Stimulated activated naive CD8-positive, alpha-beta T cell treated with anti-CD3 and anti-CD28 coated beads, Interleukin-15, amount 100 ng/mL, for 72 hours (primary cell): ENCODE data around the gene TRMT2A.
A peak's percentile ranks its signal among the peaks of the same experiment; 100 is the strongest.

Experiments
- ATAC-seq: fragments of 150-1000 bp; cut with Tn5 transposase; 2 replicates; pipeline ENCODE4 v1.10.0; 2021; ENCODE audit warnings: mild to moderate bottlenecking, moderate library complexity
- DNase-seq, 2 donors: peaks; one replicate each; pipeline ENCODE4 v3.0.0; 2021 to 2022
- H3K27ac Mint-ChIP-seq, 2 donors: one replicate each; pipeline ENCODE4 v1.8.0; 2022; ENCODE audit warnings: mild to moderate bottlenecking in 2 of 2, mixed read lengths in 2 of 2, moderate library complexity in 2 of 2
- H3K27me3 Mint-ChIP-seq: one replicate; pipeline ENCODE4 v1.8.0; 2022; ENCODE audit warnings: mixed read lengths
- H3K4me1 Mint-ChIP-seq: one replicate; pipeline ENCODE4 v1.8.0; 2022; ENCODE audit warnings: mild to moderate bottlenecking, mixed read lengths
- H3K4me3 Mint-ChIP-seq, 2 donors: one replicate each; pipeline ENCODE4 v1.8.0; 2022; ENCODE audit warnings: mild to moderate bottlenecking in 2 of 2, mixed read lengths in 2 of 2, moderate library complexity in 1 of 2
- H3K9me3 Mint-ChIP-seq, 2 donors: one replicate each; pipeline ENCODE4 v1.8.0; 2022; ENCODE audit warnings: mixed read lengths in 2 of 2

Gene TRMT2A

DNA sequence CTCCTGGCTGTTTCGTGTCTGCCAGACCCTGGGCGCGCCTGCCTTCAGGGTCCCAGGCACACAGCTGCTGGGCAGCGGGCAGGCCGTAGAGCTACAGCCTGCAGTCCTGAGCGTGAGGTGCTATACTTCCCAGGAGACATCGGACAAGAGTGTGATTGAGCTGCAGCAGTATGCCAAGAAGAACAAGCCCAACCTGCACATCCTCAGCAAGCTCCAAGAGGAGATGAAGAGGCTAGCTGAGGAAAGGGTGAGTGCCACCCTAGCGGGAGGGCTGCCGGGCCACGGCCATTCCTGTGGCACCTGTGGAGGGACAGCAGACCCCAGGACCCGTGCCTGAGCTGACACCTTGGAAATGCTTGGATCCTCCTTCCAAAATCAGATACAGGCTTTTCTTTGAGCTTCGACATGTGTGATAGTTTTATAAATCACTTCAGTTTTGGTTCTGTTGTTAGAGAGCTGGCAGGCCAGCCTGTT is 8.2 kb downstream of the TRMT2A start:
- Mint-ChIP-seq H3K4me3 (no peak overlapping the region), H3K4me1 (peaks cover 75% of the 10 kb centered on the region), H3K27ac (peak overlapping the region in 1 of 2 donors; percentile 96), H3K27me3 (no peaks in the 10 kb centered on the region), H3K9me3 (no peaks in the 10 kb centered on the region)
- ATAC-seq (no peak), DNase-seq (no peak)

DNA sequence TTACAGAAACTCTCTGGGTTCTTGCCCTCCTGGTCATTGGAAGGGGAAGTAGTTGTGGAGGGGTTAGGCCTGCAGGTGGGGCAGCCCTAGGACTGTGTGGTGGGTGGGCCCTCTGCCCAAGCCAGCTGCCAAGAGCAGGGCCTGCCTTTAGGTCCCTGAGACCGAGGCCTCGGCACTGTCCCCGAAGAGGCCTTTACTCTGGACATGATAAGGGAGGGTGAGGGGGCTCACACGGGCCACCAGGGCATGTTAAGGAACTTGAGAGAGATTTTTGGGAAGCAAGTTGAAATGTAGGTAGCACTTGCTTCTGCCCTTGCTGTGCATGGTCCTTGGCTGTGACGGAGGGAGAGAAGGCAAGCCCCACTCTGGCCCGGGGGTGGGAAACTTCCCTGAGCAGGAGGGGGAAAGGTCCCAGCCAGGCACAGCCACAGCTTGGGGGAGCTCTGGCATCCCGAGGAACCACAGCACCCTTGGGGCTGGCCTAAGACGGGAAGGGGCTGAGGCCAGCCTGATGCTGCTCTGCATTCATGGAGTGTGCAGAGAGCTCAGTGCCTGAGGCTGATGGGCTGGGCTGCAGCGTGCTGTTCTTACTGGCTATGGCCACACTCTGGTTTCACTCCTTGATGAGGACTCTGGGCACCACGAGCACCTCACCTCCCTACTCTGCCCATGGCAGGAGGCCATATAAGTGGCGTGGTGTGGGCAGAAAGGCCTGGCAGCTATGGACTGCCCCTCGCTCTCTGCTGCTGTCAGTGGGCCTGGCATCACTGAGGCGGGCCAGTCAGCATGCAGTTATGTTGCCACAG is 8.9 kb downstream of the TRMT2A start:
- H3K4me1 Mint-ChIP-seq, result peaks cover 75% of the 10 kb centered on the region
- ATAC-seq (no peak), DNase-seq (no peak)
- H3K9me3 Mint-ChIP-seq, result no peaks in the 10 kb centered on the region
- H3K27ac Mint-ChIP-seq, result peak overlapping the region in 1 of 2 donors; percentile 40
- H3K4me3 Mint-ChIP-seq, result no peak overlapping the region
- H3K27me3 Mint-ChIP-seq, result no peaks in the 10 kb centered on the region

DNA sequence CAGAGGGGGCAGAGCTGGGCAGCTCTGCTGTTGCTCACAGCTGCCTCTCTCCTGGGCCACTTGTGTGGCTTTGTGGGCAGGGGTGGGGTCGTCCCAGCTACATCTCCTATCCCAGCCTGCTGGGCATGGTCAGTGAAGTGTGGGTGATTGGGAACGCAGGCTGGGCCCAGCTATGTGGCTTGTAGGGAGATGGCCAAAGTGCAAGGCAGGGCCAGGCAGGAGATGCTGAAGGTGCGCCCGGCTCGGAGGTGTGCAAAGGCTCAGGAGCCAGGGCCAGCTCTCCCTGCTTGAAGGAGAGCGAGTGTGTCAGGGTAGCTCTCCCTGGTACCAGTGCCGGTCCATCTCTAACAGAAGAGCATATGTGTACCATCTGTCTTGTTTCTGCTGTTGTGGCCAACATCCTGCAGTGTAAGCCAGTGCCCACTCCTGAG is 9.5 kb downstream of the TRMT2A start:
- Mint-ChIP-seq H3K4me3 (no peak overlapping the region), H3K27ac (peak overlapping the region in 1 of 2 donors; percentile 40), H3K9me3 (no peaks in the 10 kb centered on the region), H3K4me1 (peaks cover 75% of the 10 kb centered on the region), H3K27me3 (no peaks in the 10 kb centered on the region)
- no peak for ATAC-seq
- DNase-seq, result no peak

DNA sequence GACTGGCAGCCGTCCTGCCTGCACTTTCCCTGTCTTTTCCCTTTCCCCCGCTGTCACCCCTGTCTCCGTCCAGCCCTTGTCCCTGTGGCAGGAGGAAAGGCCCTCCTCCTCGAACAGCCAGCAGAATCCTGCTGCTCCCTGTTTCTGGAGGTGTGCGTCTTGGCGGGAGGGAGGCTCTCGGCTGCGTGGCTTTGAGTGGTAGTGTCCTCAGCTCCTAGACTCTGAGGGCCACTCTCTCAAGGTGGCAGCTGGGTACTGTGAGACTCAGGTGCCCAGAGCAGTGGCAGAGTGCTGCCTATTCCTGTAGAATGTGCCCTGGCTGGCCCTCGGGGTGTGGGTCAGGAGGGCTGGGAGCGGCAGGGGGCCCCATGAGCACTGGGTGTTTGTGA is 10.2 kb downstream of the TRMT2A start:
- peaks cover 75% of the 10 kb centered on the region for H3K4me1 Mint-ChIP-seq
- no peak for DNase-seq
- no peak for ATAC-seq
- H3K27me3 Mint-ChIP-seq, result no peaks in the 10 kb centered on the region
- H3K4me3 Mint-ChIP-seq, result no peak overlapping the region
- H3K27ac Mint-ChIP-seq, result peak overlapping the region in 1 of 2 donors; percentile 91
- H3K9me3 Mint-ChIP-seq, result no peaks in the 10 kb centered on the region

DNA sequence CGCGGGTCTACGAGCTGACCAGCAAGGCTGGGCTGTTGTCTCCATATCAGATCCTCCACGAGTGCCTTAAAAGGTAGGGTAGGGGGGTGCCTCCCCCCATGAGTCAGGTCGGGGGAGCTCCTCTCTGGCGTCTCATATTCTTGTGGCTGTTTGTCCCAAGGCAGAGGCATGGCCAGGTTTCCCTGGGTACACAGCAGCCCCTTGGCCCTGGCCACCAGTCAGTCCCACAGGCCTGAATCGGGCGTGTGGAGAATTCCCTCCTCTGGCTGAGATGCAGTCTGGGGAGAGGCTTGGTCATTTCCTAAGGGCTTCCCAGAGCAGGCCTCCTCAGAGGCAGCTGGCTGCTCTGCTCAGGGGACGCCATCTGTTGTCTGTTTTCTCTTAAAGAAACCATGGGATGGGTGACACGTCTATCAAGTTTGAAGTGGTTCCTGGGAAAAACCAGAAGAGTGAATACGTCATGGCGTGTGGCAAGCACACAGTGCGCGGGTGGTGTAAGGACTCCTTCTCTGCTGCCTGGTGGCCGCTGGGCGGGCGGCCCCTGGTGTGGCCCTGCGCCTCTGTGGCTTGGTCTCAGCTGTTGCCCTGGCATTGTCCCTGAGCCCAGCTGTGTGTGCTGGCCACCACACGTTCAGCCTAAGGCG is 10.7 kb downstream of the TRMT2A start:
- Mint-ChIP-seq H3K27ac (peak overlapping the region in 1 of 2 donors; percentile 91), H3K9me3 (no peaks in the 10 kb centered on the region), H3K4me3 (no peak overlapping the region), H3K4me1 (peaks cover 75% of the 10 kb centered on the region), H3K27me3 (no peaks in the 10 kb centered on the region)
- no peak for DNase-seq
- ATAC-seq, result no peak

DNA sequence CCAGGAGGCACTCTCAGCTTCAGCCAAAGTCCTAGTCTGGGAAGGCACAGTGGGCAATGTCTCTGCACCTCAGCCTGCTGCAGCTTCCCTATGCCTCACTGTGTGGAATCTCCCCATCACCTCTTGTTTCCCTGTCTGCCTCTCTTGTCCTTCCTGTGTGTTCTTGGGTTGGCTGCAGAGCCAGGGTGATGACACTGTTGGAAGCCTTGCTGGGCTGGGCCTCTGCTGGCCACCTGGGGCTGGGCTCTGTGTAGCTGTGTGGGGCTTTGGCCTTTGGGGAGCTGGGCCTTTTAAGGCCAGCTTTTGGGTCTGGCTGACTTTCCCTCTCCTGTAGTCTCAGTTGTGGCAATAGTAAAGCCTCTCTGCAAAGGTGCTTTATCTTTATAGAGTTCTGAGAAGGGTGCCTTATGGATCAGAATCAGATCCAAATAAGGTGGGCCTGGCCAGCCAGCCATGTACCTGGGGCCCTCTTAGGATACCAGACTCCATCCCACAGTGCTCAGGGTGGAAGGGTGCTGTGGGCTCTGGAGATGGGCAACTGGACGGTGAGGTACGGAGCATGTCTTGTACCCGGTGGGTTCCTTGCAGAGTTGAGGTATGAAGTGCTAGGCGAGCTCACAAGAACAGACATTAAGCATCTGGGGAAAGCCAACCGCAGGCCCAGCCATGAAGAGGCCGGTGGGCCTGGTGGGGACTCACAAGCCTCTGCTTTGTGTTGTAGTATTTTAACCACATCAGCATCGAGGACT is 11.4 kb downstream of the TRMT2A start:
- H3K4me1 Mint-ChIP-seq, result peaks cover 75% of the 10 kb centered on the region
- H3K27ac Mint-ChIP-seq, result peak overlapping the region in 1 of 2 donors; percentile 65
- no peak overlapping the region for H3K4me3 Mint-ChIP-seq
- no peaks in the 10 kb centered on the region for H3K9me3 Mint-ChIP-seq
- DNase-seq (no peak), ATAC-seq (no peak)
- no peaks in the 10 kb centered on the region for H3K27me3 Mint-ChIP-seq

DNA sequence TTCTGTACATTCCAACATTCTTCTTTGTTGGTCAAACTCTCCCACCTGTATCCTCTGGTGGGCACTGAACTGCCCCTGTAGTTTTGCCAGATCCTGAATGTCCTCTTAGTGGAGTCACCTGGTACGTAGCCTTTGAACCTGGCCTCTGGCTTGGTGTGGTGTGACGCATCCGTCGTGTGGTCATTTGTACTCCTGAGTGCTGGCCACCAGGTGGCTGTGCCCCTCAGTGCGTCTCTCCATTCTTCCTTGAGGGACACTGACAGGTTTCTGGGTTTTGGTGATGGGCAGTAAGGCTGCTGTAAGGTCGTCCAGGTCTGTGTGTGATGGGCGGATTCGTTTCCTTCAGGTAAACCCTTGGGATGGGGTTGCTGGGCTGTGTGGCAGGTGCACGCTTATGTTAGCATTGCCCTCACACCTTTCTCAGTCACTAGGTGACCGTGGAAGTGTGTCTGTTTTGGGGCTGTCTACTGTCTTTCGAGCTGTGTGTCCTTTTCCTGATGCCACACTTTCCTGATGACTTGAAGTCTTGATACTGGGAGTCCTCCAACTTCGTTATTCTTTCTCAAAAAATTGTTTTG is 14.7 kb downstream of the TRMT2A start:
- Mint-ChIP-seq H3K9me3 (peaks cover under 1 to 4% of the 10 kb centered on the region in 2 donors), H3K4me1 (peaks cover 87% of the 10 kb centered on the region), H3K27me3 (no peaks in the 10 kb centered on the region), H3K27ac (peak overlapping the region in 1 of 2 donors; percentile 67), H3K4me3 (peak overlapping the region in 1 of 2 donors; percentile 40)
- ATAC-seq (no peak), DNase-seq (no peak)

DNA sequence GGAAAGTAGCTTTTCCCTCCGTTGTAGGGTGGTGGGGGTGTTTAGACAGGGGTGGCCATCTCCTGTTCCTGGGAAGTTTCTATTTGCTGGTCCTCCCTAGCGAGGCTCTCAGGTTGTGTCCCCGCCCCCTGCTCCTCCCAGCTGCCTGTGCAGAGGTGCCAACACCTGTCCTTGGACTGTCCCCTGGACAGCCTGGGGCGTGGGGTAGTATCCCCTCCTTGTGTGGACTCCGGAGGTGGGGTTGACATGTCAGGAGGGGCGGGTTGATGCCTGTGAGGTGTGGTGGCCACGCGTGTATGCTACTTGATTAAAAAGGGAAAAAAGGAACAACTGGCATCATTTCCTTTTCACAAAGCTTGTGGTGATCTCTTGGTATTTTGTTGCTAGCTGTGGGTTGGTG is 15.4 kb downstream of the TRMT2A start:
- H3K4me1 Mint-ChIP-seq, result peaks cover 90% of the 10 kb centered on the region
- peaks cover 7 to 8% of the 10 kb centered on the region in 2 donors for H3K9me3 Mint-ChIP-seq
- no peak for ATAC-seq
- peak overlapping the region in 1 of 2 donors; percentile 26 for H3K4me3 Mint-ChIP-seq
- no peaks in the 10 kb centered on the region for H3K27me3 Mint-ChIP-seq
- no peak for DNase-seq
- no peak overlapping the region for H3K27ac Mint-ChIP-seq

DNA sequence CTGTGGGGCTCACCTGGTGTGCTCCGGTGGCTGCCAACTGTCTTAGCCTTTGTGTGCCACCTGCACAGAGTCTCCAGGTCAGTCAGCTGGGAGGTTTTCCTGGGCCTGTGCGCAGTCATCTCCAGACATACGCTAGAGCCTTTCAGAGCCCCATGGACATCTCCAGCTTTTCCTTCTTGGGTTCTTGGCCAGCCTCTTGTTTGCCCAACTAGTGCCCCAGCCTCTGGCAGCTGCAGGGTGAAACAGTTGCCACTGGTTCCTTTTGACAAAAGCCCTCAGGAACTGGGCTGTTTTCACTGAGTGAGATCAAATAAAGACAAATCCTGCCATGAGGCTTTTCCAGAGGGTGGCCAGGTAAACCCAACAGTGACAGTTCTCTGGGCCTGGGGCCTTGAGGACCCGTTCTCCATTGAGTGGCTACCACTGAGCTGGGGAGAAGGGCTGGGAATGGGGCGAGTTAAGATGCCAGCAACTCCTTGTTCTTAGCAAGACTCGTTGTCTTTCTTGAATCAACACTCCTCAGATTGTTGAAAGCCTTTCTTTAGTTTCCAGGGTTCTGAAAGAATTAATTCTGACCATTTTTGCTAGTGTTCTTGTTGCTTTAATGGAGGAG is 17.8 kb downstream of the TRMT2A start:
- Mint-ChIP-seq H3K4me1 (peaks cover 92% of the 10 kb centered on the region), H3K9me3 (peaks cover 8 to 12% of the 10 kb centered on the region in 2 donors), H3K27me3 (no peaks in the 10 kb centered on the region), H3K27ac (peak overlapping the region in 1 of 2 donors; percentile 36), H3K4me3 (no peak overlapping the region)
- ATAC-seq (no peak), DNase-seq (no peak)

DNA sequence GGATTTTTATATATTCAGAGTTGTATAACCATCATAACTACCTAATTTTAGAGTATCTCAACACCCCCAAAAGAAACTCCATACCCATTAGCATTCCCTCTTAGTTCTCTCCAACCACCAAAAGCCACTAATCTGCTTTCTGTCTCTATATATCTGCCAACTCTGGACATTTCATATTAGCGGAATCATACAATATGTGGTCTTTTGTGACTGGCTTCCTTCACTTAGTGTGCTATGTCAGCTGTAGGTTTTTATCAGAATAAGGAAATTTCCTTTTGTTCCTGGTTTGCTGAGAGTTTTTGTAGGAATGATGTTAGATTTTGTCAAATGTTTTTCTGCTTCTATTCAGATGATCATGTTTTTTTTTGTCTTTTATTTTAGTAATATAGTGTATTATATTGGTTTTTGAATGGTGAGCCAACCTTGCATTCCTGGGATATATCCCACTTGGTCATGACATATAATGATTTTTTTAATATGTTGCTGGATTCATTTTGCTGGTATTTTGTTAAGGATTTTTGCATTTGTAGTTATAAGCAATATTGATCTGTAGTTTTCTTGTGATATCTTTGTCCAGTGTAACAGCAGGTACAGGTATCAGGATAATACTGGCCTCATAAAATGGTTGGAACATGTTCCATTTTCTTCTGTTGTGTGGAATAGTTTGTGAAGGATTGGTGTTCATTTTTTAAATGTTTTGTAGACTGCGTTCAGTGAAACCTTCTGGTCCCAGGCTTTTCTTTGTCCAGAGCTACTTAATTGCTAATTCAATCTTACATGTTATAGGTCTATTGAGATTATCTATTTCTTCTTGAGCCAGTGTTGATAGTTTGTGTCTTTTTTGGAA is 20.2 kb downstream of the TRMT2A start:
- H3K27ac Mint-ChIP-seq, result no peak overlapping the region
- H3K4me1 Mint-ChIP-seq, result peaks cover 93% of the 10 kb centered on the region
- no peaks in the 10 kb centered on the region for H3K27me3 Mint-ChIP-seq
- peaks cover 8 to 12% of the 10 kb centered on the region in 2 donors for H3K9me3 Mint-ChIP-seq
- DNase-seq (no peak), ATAC-seq (no peak)
- no peak overlapping the region for H3K4me3 Mint-ChIP-seq

DNA sequence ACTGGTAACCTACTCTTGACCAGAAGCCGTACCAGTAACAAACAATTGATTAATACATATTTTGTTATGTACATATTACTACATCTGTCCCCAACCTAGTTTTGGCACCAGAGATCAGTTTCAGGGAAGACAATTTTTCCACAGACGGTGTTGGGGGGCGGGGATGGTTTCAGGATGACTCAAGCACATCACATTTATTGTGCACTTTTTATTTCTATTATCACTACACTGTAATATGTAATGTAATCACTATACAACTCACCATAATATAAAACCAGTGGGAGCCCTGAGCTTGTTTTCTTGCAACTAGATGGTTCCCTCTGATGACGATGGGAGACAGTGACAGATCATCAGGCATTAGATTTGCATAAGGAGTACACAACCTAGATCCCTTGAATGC is 21.5 kb downstream of the TRMT2A start:
- ATAC-seq (peak; percentile 28), DNase-seq (no peak)
- peaks cover 93% of the 10 kb centered on the region for H3K4me1 Mint-ChIP-seq
- peak overlapping the region; percentile 44 to 65 for H3K4me3 Mint-ChIP-seq
- H3K9me3 Mint-ChIP-seq, result peaks cover 8 to 12% of the 10 kb centered on the region in 2 donors
- H3K27ac Mint-ChIP-seq, result peak overlapping the region in 1 of 2 donors; percentile 81
- no peaks in the 10 kb centered on the region for H3K27me3 Mint-ChIP-seq

DNA sequence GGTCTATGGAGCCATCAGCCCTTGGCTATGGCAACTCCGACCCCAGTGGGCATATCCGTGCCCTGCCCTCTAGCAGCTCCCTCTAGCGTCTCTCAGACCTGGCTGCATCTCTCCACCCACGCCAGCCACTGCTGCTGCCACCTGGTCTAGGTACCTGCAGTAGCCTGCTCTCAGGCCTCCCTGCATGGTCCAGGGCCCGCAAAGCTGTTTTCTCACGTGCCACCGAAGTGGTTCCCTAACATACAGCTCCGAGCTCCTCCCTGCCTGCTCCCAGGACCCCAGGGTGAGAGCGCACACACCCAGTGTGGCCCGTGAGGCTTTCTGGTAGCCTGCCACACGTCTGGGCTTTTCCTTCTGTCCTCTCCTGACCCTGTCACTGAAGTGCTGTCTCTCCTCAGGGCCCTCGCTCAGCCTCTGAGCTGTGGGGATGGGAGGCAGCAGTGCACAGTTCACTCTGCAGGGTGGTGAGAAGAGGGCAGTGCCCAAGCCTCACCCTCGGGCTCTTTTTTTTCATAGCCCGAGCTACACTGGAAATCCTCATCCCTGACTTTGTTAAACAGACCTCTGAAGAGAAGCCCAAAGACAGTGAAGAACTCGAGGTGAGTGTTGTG is 22.7 kb downstream of the TRMT2A start:
- H3K27ac Mint-ChIP-seq, result peak overlapping the region; percentile 45 to 85
- H3K4me3 Mint-ChIP-seq, result peak overlapping the region in 1 of 2 donors; percentile 27
- H3K4me1 Mint-ChIP-seq, result peaks cover 93% of the 10 kb centered on the region
- DNase-seq, result no peak
- peaks cover 8 to 12% of the 10 kb centered on the region in 2 donors for H3K9me3 Mint-ChIP-seq
- no peak for ATAC-seq
- no peaks in the 10 kb centered on the region for H3K27me3 Mint-ChIP-seq

DNA sequence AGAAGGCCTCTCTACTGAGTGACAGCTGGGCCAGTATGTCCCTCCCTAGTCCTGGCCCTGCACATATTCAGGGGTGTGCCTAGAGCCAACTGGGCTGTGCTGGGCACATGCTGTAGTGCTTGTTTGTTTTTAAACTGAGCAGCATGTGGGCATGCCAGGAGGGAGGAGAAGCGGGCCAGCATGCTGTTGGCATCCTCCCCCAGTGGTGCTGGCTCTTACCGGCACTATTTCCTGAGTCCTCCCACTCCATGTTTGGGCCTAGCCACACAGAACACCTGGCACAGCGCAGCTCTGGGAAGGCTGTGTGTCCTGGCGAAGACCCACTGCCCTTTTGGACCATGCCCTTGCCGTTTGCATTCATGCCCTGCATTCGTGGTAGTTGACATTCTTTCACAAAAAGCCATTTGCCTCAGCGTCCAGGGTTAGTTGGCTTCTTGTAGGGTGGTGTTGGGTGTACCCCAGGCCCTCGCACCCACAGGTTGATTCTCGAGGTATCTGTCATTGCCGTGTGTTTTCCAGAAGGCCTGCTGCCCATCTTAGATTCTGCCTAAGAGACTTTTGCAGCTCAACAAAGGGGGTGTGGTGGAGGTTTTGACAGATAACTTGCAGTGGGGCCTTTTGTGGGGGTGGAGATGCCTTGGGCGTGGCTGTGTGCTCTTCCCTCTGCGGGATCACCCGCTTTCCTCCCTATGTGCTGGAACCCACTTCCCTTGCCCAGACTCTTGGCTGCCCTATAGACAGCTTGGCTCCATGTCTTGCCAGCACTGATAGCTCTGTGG is 23.4 kb downstream of the TRMT2A start:
- H3K4me1 Mint-ChIP-seq, result peaks cover 90% of the 10 kb centered on the region
- no peak for ATAC-seq

More for the DNA sequence above, 23.4 kb downstream of the TRMT2A start:
- no peak for DNase-seq
- peak overlapping the region; percentile 45 to 85 for H3K27ac Mint-ChIP-seq
- peaks cover 8 to 12% of the 10 kb centered on the region in 2 donors for H3K9me3 Mint-ChIP-seq
- no peaks in the 10 kb centered on the region for H3K27me3 Mint-ChIP-seq
- peak overlapping the region in 1 of 2 donors; percentile 27 for H3K4me3 Mint-ChIP-seq
